Adipose tissue (tissue), 3 donors: ENCODE data around the gene SMG9. TPM values are rescaled to one million over a fixed set of nuclear protein-coding genes. Genes with fewer than 3 reads are reported as not detected.

ENCODE experiments used
- H3K27ac ChIP-seq: one replicate; pipeline ENCODE4 v1.5.1; 2013; ENCODE audit warnings: low read depth, low read length
- WGBS, 3 donors: extraction: QIAGEN DNeasy Blood & Tissue Kit; methylation state at CpG; one replicate each; pipeline ENCODE4 v1.1.7; 2013; 5-methylcytosine and 5-hydroxymethylcytosine counted together
- polyA plus RNA-seq, 3 donors: library from polyadenylated mRNA; stranded (reverse); fragments of 200-250 nt; gene quantifications; one replicate each; pipeline ENCODE4 v1.2.3, GENCODE V29; 2013
- donor health status: healthy with polysubstance abuse.
- donor health status: Bipolar disorder and iron deficiency.
- donor health status: healthy.

The SMG9 gene
- 10 to 100 TPM in 2 of 3 donors, 1 to 10 TPM in 1; 6.9 to 16.0 (median 10.5) TPM for polyA plus RNA-seq

DNA sequence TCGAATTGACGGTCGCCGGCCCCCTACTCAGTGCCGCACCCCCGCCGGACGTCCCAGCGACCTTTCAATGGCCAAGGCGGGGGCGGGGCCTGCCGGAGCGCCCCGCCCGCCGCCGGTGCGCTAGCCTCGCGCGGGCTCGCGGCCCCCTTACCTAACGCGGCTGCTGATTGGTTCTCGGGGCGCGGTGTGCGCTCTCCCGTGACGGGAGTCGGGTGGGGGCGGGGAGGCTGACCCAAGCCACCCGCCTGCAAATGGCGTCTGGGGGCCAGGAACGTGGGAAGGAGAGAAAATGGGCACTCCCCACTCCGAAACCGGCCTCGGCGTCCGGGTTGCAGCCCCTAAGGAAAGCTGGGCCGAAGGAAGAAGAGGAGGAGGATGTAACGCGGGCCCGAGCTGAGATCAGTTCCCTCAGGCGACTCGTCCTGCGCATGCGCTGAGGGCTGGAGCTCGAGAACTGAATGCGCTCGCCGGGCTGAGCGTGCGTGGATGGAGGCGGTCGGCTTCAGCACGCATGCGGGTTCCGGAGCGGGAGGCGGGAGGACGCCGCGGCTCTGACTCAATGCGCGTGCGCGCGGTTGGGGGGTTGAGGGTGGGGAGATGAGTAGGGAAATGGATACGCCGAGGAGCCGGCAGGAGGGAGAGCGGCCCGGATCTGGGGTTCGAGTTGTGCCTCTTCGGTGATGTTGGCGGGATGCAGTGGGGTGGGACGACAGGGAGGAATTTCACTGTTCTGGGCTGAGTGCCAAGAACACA is at the start of gene SMG9:
SMG9 (minus strand) TSS at position 460 of the 753 bp plus-strand sequence. CDS start 4,221 bp downstream, outside the sequence.
- H3K27ac ChIP-seq = peak within 1 kb of the TSS; percentile 96
- WGBS, 3 donors = 1% methylated on average over 71 to 79 of the region's 79 CpGs

- 38 to 70% (median 51%) methylated on average over 2 of the region's 2 CpGs for WGBS, 3 donors
- no peak overlapping the region for H3K27ac ChIP-seq
These were observed 49.7 kb upstream of the SMG9 start for GRCh38 chr19:43804432-43804831.

- 61 to 65% (median 63%) methylated on average over 12 of the region's 12 CpGs for WGBS, 3 donors
These were observed 47.6 kb upstream of the SMG9 start, which contains the start of gene LYPD5 for GRCh38 chr19:43802216-43802951. Gene LYPD5, minus strand, starts transcription at chr19:43802447. Its CDS starts 67 bp downstream, at chr19:43802380.

DNA sequence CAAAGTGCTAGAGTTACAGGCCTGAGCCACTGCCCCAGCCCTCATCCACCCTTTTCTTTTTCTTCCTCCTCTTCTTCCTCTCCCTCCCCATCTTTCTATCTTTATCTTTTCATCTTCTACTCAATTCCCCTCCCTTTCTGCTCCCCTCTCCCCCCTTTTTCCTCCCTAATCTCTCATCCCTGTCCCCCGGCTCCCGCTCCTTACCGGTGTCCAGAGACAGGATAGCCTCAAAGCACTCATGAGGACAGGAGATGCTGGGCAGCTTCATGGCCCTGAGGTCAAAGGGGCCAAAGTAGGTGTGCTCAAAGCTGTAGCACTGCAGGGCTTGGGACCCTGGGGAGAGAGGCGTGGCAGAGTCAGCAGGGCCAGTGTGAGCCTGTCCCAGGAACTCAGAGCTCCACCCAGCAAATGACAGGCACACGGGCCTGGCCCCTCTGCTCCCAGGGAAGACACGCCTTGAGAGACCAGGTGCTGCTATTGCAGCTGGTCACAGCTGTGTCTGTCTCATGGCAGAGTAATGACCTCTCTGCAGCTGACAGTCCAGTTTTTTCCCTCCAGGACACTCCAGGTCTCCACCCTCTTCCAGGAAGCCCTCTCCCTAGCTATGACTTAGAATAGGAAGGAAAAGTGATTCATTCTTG is 44.9 kb upstream of the SMG9 start:
- no peak overlapping the region for H3K27ac ChIP-seq
- 55 to 67% (median 64%) methylated on average over 6 of the region's 6 CpGs for WGBS, 3 donors

More at GRCh38 chr19:43802216-43802951, 47.6 kb upstream of the SMG9 start, which contains the start of gene LYPD5:
- H3K27ac ChIP-seq = no peak within 1 kb of the TSS

DNA sequence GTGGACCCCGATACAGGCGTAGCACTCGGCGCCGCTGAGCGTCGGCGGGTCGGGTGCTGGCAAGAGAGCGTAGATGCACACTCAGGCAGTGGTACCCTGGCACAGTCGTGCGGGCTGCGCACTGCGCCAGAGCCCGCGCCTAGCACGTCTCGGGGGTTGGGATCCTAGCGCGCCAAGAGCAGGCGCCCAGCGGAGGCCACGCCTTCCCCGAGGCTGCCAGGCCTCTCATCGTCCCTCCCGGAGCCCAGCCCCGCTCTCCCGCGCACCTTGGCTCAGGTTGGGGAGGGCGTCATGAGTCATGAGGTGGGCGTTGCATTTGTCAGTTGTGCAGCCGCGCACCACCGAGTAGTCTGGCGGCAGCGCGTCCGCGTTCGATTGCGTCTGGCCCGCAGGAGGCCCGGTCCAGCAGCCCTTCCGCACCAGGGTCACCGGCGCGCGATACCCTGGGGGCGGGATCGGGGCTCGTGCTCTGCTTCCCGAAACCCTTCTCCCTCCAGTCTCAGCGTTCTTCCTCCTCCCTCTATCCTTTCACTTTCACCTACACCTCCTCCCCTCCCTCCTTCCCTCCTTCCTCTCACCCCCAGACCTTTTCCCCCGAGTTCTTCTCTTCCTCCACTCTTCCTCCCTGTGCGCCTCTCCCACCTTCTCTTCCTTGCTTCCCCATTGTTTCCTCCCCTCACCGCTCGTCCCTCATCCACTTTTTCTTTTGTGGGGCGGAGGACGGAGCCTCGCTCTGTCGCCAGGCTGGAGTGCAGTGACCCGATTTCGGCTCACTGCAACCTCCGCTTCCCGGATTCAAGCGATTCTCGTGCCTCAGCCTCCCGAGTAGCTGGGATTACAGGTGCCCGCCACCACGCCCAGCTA is 44.0 kb upstream of the SMG9 start:
- 16 to 17% (median 16%) methylated on average over 68 to 70 of the region's 70 CpGs for WGBS, 3 donors
- H3K27ac ChIP-seq = peak overlapping the region; percentile 4

DNA sequence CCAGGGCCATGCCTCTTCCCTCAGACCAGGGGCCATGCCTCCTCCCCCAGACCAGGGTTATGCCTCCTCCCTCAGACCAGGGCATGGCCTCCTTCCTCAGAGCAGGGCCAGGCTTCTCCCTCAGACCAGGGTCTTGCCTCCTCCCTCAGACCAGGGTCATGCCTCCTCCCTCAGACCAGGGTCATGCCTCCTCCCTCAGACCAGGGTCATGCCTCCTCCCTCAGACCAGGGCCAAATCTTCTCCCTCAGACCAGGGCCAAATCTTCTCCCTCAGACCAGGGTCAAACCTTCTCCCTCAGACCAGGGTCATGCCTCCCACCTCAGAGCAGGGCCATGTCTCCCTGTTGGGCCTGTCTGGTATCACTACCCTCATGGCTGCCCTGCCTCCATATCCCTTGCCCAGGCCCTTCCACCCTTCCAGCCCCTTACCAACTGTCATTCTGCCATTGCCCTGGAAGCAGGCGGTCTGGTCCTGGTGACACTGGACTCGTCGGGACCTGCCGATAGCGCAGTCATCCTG is 43.3 kb upstream of the SMG9 start:
- WGBS, 3 donors = 47 to 63% (median 55%) methylated on average over 5 of the region's 5 CpGs
- no peak overlapping the region for H3K27ac ChIP-seq

GRCh38 chr19:43797556-43797955 is 42.8 kb upstream of the SMG9 start:
- no peak overlapping the region for H3K27ac ChIP-seq
- WGBS, 3 donors = 87 to 93% (median 89%) methylated on average over 7 of the region's 7 CpGs

GRCh38 chr19:43797118-43797517 is 42.4 kb upstream of the SMG9 start:
- 42 to 70% (median 57%) methylated on average over 6 of the region's 6 CpGs for WGBS, 3 donors
- no peak overlapping the region for H3K27ac ChIP-seq

- WGBS, 3 donors = 13 to 32% (median 27%) methylated on average over 3 of the region's 3 CpGs
- H3K27ac ChIP-seq = no peak overlapping the region
These were observed 35.8 kb upstream of the SMG9 start for GRCh38 chr19:43790587-43790986.

DNA sequence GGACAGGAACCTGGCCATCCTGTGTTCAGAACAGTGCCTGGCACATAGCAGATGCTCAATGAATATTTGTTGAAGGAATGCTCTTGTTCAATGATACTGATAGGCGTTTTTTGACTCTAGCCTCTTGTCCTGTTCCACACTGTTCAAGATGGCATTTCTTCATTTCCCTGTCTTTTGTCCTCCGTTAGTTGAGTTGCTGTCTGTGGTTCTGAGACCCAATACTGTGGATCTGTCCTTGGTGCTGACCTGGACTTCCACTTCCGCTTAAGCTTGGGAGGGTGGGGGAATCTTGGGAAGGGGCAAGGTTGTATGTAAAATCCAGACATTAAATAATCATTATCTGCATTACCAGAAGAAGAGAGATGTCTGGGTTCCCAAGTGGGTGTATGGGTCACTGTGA is 34.3 kb upstream of the SMG9 start:
- WGBS, 3 donors = 6 to 9% (median 6%) methylated on average over 3 of the region's 3 CpGs
- no peak overlapping the region for H3K27ac ChIP-seq

DNA sequence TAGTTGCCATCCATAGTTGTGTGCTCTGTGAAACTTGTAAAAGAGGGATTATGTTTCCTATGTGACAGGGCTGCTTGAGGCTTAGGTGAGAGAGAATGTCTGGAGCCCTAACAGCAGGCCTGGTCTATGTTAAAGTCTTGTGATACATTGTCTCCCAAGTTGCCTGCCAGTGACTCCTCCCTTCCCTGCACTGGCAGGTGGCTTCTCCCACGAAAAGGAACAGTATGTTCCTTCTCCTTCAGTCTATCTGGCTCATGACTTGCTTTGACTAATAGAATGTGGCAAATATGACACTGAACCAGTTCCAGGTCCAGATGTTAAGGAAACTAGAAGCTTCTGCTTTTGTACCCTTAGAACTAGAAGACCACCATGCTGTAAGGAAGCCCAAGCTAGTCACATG is 31.9 kb upstream of the SMG9 start:
- H3K27ac ChIP-seq = no peak overlapping the region
- 31 to 68% (median 50%) methylated on average over 1 of the region's 1 CpG for WGBS, 3 donors

- 7 to 13% (median 12%) methylated on average over 10 of the region's 10 CpGs for WGBS, 3 donors
- H3K27ac ChIP-seq = no peak overlapping the region
These were observed 30.4 kb upstream of the SMG9 start for GRCh38 chr19:43784981-43785808.

GRCh38 chr19:43784241-43784980 is 29.6 kb upstream of the SMG9 start:
- no peak overlapping the region for H3K27ac ChIP-seq
- 49 to 72% (median 49%) methylated on average over 4 of the region's 4 CpGs for WGBS, 3 donors

GRCh38 chr19:43783636-43784035 is 28.9 kb upstream of the SMG9 start:
- 81 to 91% (median 90%) methylated on average over 8 of the region's 8 CpGs for WGBS, 3 donors
- no peak overlapping the region for H3K27ac ChIP-seq

GRCh38 chr19:43782689-43783231 is 28.0 kb upstream of the SMG9 start:
- WGBS, 3 donors = 74 to 81% (median 78%) methylated on average over 24 of the region's 24 CpGs
- no peak overlapping the region for H3K27ac ChIP-seq

DNA sequence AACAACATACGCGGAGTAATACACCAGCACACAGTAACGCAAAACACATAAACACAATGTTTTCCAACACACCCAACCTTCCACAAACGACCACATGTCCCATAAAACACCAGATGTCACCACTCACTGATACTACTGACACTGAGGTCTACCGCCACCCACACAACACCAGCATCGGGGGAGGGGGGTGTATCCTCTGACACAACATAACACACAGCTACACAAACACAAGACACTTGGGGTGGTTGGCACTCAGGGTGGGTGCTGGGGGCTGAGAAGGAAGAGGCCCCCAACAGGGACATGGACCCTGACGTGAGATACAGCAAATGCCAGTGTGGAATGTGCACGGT is 27.5 kb upstream of the SMG9 start:
- H3K27ac ChIP-seq = no peak overlapping the region
- WGBS, 3 donors = 59 to 69% (median 67%) methylated on average over 8 of the region's 8 CpGs
